HG02798 (cell line): Measurements from ENCODE around the gene HHIPL2.

Source experiments
- ATAC-seq: cut with Tn5 transposase; IDR thresholded peaks from one replicate; pipeline ENCODE4 v1.9.1; 2021; ENCODE audit warnings: mild to moderate bottlenecking; ENCODE audit not compliant: unreplicated experiment, poor library complexity

The HHIPL2 gene

GRCh38 chr1:222547944-222548671 lies at the start of gene HHIPL2:
HHIPL2 (minus strand) TSS chr1:222548104; CDS start chr1:222548044, 60 bp downstream.
- no peak for ATAC-seq

- peak; percentile 37 for ATAC-seq
Measured at GRCh38 chr1:222596696-222597095, 48.8 kb upstream of the HHIPL2 start.

- no peak for ATAC-seq
Measured at GRCh38 chr1:222594789-222595188, 46.9 kb upstream of the HHIPL2 start.

GRCh38 chr1:222592171-222592570 lies 44.3 kb upstream of the HHIPL2 start:
- ATAC-seq, result no peak

- peak; percentile 99 for ATAC-seq
Measured at GRCh38 chr1:222589462-222590302, 41.8 kb upstream of the HHIPL2 start, which contains the start of gene TAF1A. TAF1A (minus strand) TSS chr1:222589933.

GRCh38 chr1:222588135-222588534 lies 40.2 kb upstream of the HHIPL2 start:
- ATAC-seq, result no peak

GRCh38 chr1:222586842-222587241 lies 38.9 kb upstream of the HHIPL2 start:
- ATAC-seq, result no peak

- ATAC-seq, result peak; percentile 90
Measured at GRCh38 chr1:222583079-222583478, 35.2 kb upstream of the HHIPL2 start.

GRCh38 chr1:222582099-222582774 lies 34.3 kb upstream of the HHIPL2 start:
- ATAC-seq, result peak; percentile 54

- no peak for ATAC-seq
Measured at GRCh38 chr1:222579316-222579715, 31.4 kb upstream of the HHIPL2 start.

GRCh38 chr1:222570837-222571236 lies 22.9 kb upstream of the HHIPL2 start:
- ATAC-seq, result no peak

GRCh38 chr1:222561656-222562055 lies 13.8 kb upstream of the HHIPL2 start:
- ATAC-seq, result no peak

- no peak for ATAC-seq
Measured at GRCh38 chr1:222557574-222557973, 9.7 kb upstream of the HHIPL2 start.

GRCh38 chr1:222557148-222557547 lies 9.2 kb upstream of the HHIPL2 start:
- no peak for ATAC-seq

- no peak for ATAC-seq
Measured at GRCh38 chr1:222555992-222556615, 8.2 kb upstream of the HHIPL2 start.

- no peak for ATAC-seq
Measured at GRCh38 chr1:222554177-222554576, 6.3 kb upstream of the HHIPL2 start.

GRCh38 chr1:222552882-222553281 lies 5.0 kb upstream of the HHIPL2 start:
- no peak for ATAC-seq

GRCh38 chr1:222547260-222547614 lies 667 bp downstream of the HHIPL2 start:
- ATAC-seq, result no peak

- ATAC-seq, result no peak
Measured at GRCh38 chr1:222546548-222547259, 1.2 kb downstream of the HHIPL2 start.

GRCh38 chr1:222546091-222546490 lies 1.8 kb downstream of the HHIPL2 start:
- no peak for ATAC-seq
